Nephron (organoid): ENCODE measurements around the gene TAS2R43.

Experiments used
- H3K27ac Mint-ChIP-seq, 3 experiments: 2 replicates each; pipeline ENCODE4 v1.8.0; 2020; ENCODE audit warnings: mixed read lengths in 3 of 3, mild to moderate bottlenecking in 2 of 3, moderate library complexity in 1 of 3
- H3K27me3 Mint-ChIP-seq: 2 replicates; pipeline ENCODE4 v1.8.0; 2021; ENCODE audit warnings: low read depth, mild to moderate bottlenecking, moderate library complexity, mixed read lengths
- H3K36me3 Mint-ChIP-seq: 2 replicates; pipeline ENCODE4 v1.8.0; 2020; ENCODE audit warnings: low read depth, mixed read lengths
- H3K4me1 Mint-ChIP-seq: 2 replicates; pipeline ENCODE4 v1.8.0; 2020; ENCODE audit warnings: mixed read lengths
- H3K4me3 Mint-ChIP-seq, 3 experiments: 2 replicates each; pipeline ENCODE4 v1.8.0; 2020; ENCODE audit warnings: mild to moderate bottlenecking in 3 of 3, mixed read lengths in 3 of 3, moderate library complexity in 2 of 3
- H3K9me3 Mint-ChIP-seq: 2 replicates; pipeline ENCODE4 v1.8.0; 2020; ENCODE audit warnings: mixed read lengths
- CTCF ChIP-seq, 3 experiments: fragments of 200-600 bp; sonication (generic); IDR thresholded peaks; one replicate each; pipeline ENCODE4 v1.5.0; 2021; ENCODE audit warnings: antibody characterized with exemption in 3 of 3; ENCODE audit not compliant: unreplicated experiment in 3 of 3

The TAS2R43 gene

GRCh38 chr12:11092128-11092527 is at the start of gene TAS2R43:
Gene TAS2R43 (minus strand): TSS chr12:11092313. CDS start chr12:11092229, 84 bp downstream.
- no peak for TF ChIP-seq CTCF (IDR thresholded peaks at IDR 0.05; ENCODE audit: unreplicated experiment in 3 of 3)
- Mint-ChIP-seq H3K36me3 (peaks cover 34% of the 10 kb centered on the region), H3K27me3 (no peaks in the 10 kb centered on the region), H3K4me1 (no peaks in the 10 kb centered on the region), H3K9me3 (peaks cover 3% of the 10 kb centered on the region), H3K4me3 (no peak within 1 kb of the TSS), H3K27ac (no peak within 1 kb of the TSS)

GRCh38 chr12:11136075-11136474 is 44.0 kb upstream of the TAS2R43 start:
- no peak overlapping the region for H3K27ac Mint-ChIP-seq
- peaks cover 36% of the 10 kb centered on the region for H3K36me3 Mint-ChIP-seq
- no peak for TF ChIP-seq CTCF (IDR thresholded peaks at IDR 0.05; ENCODE audit: unreplicated experiment in 3 of 3)
- peaks cover 3% of the 10 kb centered on the region for H3K9me3 Mint-ChIP-seq
- H3K4me1 Mint-ChIP-seq: no peaks in the 10 kb centered on the region
- H3K4me3 Mint-ChIP-seq: no peak overlapping the region
- H3K27me3 Mint-ChIP-seq: no peaks in the 10 kb centered on the region

- Mint-ChIP-seq H3K9me3 (no peaks in the 10 kb centered on the region), H3K27me3 (no peaks in the 10 kb centered on the region)
These were observed 42.2 kb upstream of the TAS2R43 start, which contains the start of gene TAS2R30 for GRCh38 chr12:11134305-11134704. Gene TAS2R30 (minus strand): TSS chr12:11134644. CDS start chr12:11134244, 400 bp downstream.

GRCh38 chr12:11133816-11134215 is 41.7 kb upstream of the TAS2R43 start:
- H3K9me3 Mint-ChIP-seq: no peaks in the 10 kb centered on the region
- H3K27me3 Mint-ChIP-seq: no peaks in the 10 kb centered on the region
- no peak overlapping the region for H3K27ac Mint-ChIP-seq
- peaks cover 36% of the 10 kb centered on the region for H3K36me3 Mint-ChIP-seq
- no peak overlapping the region for H3K4me3 Mint-ChIP-seq
- no peaks in the 10 kb centered on the region for H3K4me1 Mint-ChIP-seq
- TF ChIP-seq CTCF (IDR thresholded peaks at IDR 0.05; ENCODE audit: unreplicated experiment in 3 of 3): no peak

More at GRCh38 chr12:11134305-11134704, 42.2 kb upstream of the TAS2R43 start, which contains the start of gene TAS2R30:
- H3K4me1 Mint-ChIP-seq: no peaks in the 10 kb centered on the region
- no peak for TF ChIP-seq CTCF (IDR thresholded peaks at IDR 0.05; ENCODE audit: unreplicated experiment in 3 of 3)
- peaks cover 36% of the 10 kb centered on the region for H3K36me3 Mint-ChIP-seq
- no peak within 1 kb of the TSS for H3K27ac Mint-ChIP-seq
- H3K4me3 Mint-ChIP-seq: no peak within 1 kb of the TSS

GRCh38 chr12:11133162-11133561 is 41.0 kb upstream of the TAS2R43 start:
- H3K4me1 Mint-ChIP-seq: no peaks in the 10 kb centered on the region
- H3K36me3 Mint-ChIP-seq: peaks cover 42% of the 10 kb centered on the region
- H3K9me3 Mint-ChIP-seq: no peaks in the 10 kb centered on the region
- H3K4me3 Mint-ChIP-seq: no peak overlapping the region
- no peak for TF ChIP-seq CTCF (IDR thresholded peaks at IDR 0.05; ENCODE audit: unreplicated experiment in 3 of 3)
- H3K27me3 Mint-ChIP-seq: no peaks in the 10 kb centered on the region
- H3K27ac Mint-ChIP-seq: no peak overlapping the region

GRCh38 chr12:11130999-11131398 is 38.9 kb upstream of the TAS2R43 start:
- peaks cover 52% of the 10 kb centered on the region for H3K36me3 Mint-ChIP-seq
- H3K4me3 Mint-ChIP-seq: no peak overlapping the region
- H3K27me3 Mint-ChIP-seq: no peaks in the 10 kb centered on the region
- peaks cover 9% of the 10 kb centered on the region for H3K9me3 Mint-ChIP-seq
- H3K27ac Mint-ChIP-seq: no peak overlapping the region
- TF ChIP-seq CTCF (IDR thresholded peaks at IDR 0.05; ENCODE audit: unreplicated experiment in 3 of 3): no peak
- H3K4me1 Mint-ChIP-seq: no peaks in the 10 kb centered on the region
